Measurements from ENCODE around the gene NHEJ1. TPM values are rescaled to one million over a fixed set of nuclear protein-coding genes. Genes with fewer than 3 reads are reported as not detected.

The NHEJ1 gene
- total and polyA plus RNA-seq, 9 of the 15 experiments (the other 6 are each of a cell fraction or from before 2014, with no cell fraction given) = 9.0 to 23.7 (median 13.9) TPM

DNA sequence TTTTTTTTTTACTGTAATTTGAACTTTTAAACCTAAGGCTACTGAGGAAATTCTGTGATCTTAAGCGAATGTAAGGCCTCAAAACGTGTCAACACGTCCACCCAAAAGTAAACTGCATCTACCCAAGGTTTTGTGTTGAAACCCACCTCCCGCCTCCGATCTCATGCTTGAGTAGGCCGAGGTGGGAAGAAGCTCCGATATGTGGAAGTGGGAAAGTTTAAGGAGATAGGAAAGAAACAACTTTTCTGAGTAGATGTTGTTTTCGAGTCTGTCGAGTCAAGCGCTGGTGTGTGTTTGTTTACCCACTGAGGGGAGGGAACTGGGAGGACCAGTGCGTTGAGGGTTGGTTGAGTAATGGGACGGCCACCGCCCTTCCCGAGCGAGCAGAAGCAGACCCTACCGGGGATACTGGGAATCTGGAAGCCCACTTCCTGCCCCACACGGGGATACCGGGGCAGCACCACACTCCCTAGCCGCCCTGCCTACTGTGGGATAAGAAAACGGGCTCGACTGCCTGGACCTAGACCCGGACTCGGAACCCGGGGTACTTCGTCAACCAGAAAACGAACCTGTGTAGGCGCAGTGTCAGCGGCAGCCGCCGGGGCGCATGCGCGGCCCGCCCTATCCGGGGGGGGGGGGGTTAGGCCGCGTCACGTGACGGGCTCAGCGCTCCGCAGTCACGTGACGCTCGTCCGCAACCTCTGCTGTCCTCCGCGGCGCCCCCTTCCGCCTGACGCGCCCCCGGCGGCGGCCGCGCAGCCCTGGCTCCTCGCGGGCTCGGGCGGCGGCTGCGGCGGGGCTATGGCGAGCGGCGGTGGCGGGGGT lies 17.1 kb upstream of the NHEJ1 start, which contains the start of gene RETREG2 (continued):
- TF ChIP-seq DEAF1 (CRISPR knock-in tag; IDR thresholded peaks at IDR 0.05) (no peak), ZNF133 (CRISPR knock-in tag; IDR thresholded peaks at IDR 0.05) (no peak), MECOM (CRISPR knock-in tag; IDR thresholded peaks at IDR 0.05) (no peak), ZNF408 (CRISPR knock-in tag; IDR thresholded peaks at IDR 0.05; ENCODE audit: low read depth) (no peak), ZNF280A (IDR thresholded peaks at IDR 0.05; ENCODE audit: low read depth, partially characterized antibody) (no peak), CLOCK (CRISPR knock-in tag; IDR thresholded peaks at IDR 0.05; ENCODE audit: borderline replicate concordance) (no peak), FOXP1 (CRISPR knock-in tag; IDR thresholded peaks at IDR 0.05) (0 out of 2 replicates have a peak, but pooled peaks have one; percentile 39), TSC22D4 (tag; IDR thresholded peaks at IDR 0.05) (no peak), NFIX (CRISPR knock-in tag; IDR thresholded peaks at IDR 0.05; ENCODE audit: low read depth) (no peak), ELF1 (tag; IDR thresholded peaks at IDR 0.05) (no peak), CEBPG (CRISPR knock-in tag; IDR thresholded peaks at IDR 0.05) (no peak), CEBPG (tag; conservative IDR thresholded peaks at IDR 0.05 in 1 of 2, IDR thresholded peaks at IDR 0.05 in 1 of 2) (no peak), CGGBP1 (CRISPR knock-in tag; IDR thresholded peaks at IDR 0.05) (no peak), ZNF766 (CRISPR knock-in tag; conservative IDR thresholded peaks at IDR 0.05) (no peak), CBX8 (IDR thresholded peaks at IDR 0.05; ENCODE audit: borderline replicate concordance, extremely low read depth, low read depth, low read length, poor library complexity, severe bottlenecking) (no peak), PREB (CRISPR knock-in tag; IDR thresholded peaks at IDR 0.05) (no peak), ZNF165 (CRISPR knock-in tag; IDR thresholded peaks at IDR 0.05; ENCODE audit: borderline replicate concordance) (no peak)
- TF ChIP-seq, protein P1, sequence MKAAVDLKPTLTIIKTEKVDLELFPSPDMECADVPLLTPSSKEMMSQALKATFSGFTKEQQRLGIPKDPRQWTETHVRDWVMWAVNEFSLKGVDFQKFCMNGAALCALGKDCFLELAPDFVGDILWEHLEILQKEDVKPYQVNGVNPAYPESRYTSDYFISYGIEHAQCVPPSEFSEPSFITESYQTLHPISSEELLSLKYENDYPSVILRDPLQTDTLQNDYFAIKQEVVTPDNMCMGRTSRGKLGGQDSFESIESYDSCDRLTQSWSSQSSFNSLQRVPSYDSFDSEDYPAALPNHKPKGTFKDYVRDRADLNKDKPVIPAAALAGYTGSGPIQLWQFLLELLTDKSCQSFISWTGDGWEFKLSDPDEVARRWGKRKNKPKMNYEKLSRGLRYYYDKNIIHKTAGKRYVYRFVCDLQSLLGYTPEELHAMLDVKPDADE (conservative IDR thresholded peaks at IDR 0.05; ENCODE audit: control insufficient read depth, low read depth, low read length) = peak; percentile 53; the same call in 1 of the 2 replicates

Measured in K562 (cell line).